UCSD-AML1 (cell line): ENCODE data around the gene CLTC.
A peak's percentile ranks its signal among the peaks of the same experiment; 100 is the strongest.

Experiments used
- DNase-seq: peaks from one replicate; lab custom pipeline; 2025; ENCODE audit not compliant: unreplicated experiment; lab: John Stamatoyannopoulos, UW

CLTC gene

GRCh38 chr17:59678918-59679317 lies 59.2 kb downstream of the CLTC start:
- no peak for DNase-seq

GRCh38 chr17:59680314-59680713 lies 60.6 kb downstream of the CLTC start:
- DNase-seq: no peak

- no peak for DNase-seq
These were observed 63.6 kb downstream of the CLTC start for GRCh38 chr17:59683283-59683682.

DNA sequence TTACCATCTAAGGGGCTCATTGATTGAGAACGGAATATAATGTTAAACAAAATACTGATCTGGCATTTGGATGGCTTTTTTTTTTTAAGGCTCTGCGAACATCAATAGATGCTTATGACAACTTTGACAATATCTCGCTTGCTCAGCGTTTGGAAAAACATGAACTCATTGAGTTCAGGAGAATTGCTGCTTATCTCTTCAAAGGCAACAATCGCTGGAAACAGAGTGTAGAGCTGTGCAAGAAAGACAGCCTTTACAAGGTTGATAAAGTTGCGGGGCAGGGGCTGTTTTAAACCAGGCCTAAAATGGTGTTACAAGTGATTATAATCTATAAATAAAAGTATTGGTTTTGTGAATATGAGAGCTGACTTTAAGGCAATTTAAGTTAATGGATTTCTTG lies 65.3 kb downstream of the CLTC start:
- DNase-seq: no peak

GRCh38 chr17:59688008-59688407 lies 68.3 kb downstream of the CLTC start:
- DNase-seq: no peak

DNA sequence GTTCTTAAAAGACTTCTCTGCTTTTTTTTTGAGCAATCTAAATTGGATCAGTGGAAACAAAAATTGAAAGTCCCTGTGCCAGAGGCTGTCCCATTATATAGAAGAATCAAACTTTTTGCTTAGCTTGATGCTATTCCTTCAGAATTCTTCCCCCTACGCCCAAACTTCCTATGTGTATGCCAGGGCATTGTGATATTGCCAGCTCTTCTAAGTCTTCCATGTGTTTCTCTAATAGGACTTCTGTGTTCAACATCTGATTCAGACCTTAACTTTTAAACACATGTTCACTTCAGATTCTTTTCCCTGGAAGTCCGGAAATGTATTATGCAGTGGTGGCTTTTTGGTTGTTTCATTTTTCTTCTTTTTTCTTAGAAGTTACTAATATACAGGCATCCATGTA lies 68.8 kb downstream of the CLTC start:
- no peak for DNase-seq

GRCh38 chr17:59693582-59693981 lies 73.9 kb downstream of the CLTC start:
- no peak for DNase-seq

DNA sequence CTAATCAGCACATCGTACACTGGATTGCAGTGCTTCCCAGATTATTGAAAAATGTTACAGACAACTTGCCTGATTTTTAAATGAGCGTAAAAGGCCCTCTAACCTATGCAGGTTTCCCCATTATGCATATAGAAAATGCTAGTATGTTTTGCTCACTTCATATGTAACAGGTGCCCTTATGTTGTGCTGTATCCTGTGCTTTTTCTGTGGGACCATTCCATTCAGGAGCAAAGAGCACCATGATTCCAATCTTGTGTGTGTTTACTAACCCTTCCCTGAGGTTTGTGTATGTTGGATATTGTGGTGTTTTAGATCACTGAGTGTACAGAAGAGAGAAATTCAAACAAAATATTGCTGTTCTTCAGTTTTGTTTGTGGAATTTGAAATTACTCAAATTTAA lies 74.6 kb downstream of the CLTC start:
- no peak for DNase-seq

DNA sequence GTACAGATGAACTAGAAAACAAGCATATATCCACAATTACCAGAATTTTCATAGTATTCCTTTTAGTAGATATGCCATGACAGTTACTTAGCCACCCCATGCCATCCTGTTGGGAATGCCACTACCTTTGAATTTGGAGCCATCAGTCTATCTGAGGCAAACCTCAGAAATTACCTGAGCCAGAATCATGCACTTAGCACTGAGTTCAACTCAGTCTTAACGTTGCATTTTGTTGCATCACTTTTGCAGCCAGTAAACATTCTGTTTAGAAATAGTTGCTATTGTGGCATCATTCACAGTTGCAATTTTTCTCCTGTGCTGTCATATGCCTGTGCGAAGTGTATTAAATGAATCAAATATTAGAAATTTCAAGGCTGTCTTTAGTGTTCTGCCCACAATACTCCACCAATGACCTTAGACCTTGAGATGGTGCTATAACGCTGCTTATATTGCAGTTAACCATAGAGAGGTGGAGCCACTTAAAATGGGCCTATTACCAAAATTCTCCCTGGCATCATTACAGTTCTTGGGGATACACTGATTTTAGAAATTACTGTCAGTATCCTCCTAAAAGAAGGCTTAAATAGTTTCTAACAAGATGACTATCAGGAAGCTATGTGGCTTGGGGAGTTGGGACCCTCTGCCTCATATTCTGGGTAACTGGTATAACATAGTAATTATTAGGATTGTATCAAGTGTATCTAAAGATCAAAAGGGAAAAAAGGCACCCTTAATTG lies 76.4 kb downstream of the CLTC start:
- DNase-seq: no peak

GRCh38 chr17:59696682-59697277 lies 77.1 kb downstream of the CLTC start:
- DNase-seq: no peak

- DNase-seq: no peak
These were observed 78.4 kb downstream of the CLTC start for GRCh38 chr17:59698143-59698542.

GRCh38 chr17:59699218-59699617 lies 79.5 kb downstream of the CLTC start:
- no peak for DNase-seq

GRCh38 chr17:59699786-59700185 lies 80.1 kb downstream of the CLTC start:
- no peak for DNase-seq

DNA sequence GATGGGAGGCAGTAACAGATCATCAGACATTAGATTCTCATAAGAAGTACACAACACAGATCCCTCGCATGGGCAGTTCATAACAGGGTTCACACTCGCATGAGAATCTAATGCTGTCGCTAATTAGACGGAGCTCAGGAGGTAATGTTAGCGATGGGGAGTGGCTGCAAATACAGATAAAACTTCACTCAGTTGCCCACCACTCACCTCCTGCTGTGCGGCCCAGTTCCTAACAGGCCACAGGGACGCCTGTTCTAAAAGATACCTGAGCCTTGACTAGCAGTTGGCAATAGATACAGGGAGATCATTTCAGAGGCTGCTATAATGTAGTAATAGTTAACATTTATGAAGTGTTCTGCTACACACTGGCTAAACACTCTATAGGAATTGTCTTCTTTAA lies 82.6 kb downstream of the CLTC start:
- no peak for DNase-seq

DNA sequence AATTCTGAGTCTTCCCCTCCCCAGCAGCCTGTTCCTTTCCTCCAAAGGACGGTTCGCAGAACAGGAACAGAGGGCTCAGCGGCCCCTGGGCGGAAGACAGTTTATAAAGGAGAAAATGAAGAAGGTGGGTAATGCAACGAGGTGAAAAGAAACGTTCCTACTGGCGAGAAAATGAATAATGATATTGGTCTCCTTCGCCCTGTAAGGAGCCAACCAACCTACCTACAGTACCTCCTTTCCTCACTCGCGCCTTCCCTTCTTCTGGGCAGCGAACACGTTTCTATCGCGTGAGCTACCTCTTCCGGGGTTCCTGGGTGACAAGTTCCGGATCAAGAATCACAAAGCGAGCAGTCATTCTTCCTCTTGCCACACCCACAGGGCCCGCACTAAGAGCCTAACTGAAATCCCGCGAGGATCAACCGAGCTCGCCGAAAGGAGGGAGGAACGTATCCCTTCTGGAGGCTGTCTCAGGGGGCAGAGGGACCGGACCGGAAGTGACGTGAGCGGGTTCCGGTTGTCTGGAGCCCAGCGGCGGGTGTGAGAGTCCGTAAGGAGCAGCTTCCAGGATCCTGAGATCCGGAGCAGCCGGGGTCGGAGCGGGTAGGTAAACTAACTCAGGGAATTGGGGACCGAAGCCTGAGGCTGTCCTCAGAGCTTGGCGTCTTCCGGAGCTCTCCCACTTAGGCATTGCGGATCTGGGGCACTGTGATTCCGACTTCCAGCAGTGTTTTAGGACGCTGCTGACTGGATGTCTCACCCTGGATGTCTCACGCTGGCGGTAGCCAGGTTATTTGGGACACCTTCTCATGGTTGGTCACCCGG lies 87.7 kb downstream of the CLTC start, which contains the start of the genes PTRH2 and VMP1:
Gene PTRH2, minus strand, starts transcription at position 282 of the 822 bp plus-strand sequence. CDS start 9,452 bp downstream, outside the sequence.
Gene VMP1, plus strand, starts transcription at position 506 of the 822 bp plus-strand sequence. CDS start 23,793 bp downstream, outside the sequence.
- DNase-seq: peak; percentile 96

DNA sequence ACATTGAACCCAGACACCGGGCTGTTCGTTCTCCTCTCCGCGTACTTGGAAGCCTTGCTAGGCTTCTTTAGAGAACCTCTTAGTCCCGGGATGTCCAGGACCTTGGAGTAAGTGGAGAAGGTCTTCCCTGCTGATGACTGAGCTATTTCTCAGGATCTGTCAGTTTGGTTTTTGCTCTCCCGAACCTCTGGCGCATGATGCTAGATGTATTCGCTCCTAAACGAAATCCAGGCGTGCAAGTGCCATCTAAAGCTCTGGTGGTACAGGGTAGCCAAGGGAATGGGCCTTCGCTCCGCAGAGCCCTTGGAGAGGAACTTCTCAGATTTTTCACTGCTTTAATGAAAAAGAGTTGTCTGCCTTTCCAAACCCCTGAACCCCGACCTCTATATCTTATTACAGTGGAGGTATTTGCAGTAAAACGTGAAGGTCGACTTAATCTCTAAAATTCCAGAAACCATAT lies 88.3 kb downstream of the CLTC start:
- peak; percentile 49 for DNase-seq

- no peak for DNase-seq
These were observed 92.2 kb downstream of the CLTC start for GRCh38 chr17:59711936-59712335.

DNA sequence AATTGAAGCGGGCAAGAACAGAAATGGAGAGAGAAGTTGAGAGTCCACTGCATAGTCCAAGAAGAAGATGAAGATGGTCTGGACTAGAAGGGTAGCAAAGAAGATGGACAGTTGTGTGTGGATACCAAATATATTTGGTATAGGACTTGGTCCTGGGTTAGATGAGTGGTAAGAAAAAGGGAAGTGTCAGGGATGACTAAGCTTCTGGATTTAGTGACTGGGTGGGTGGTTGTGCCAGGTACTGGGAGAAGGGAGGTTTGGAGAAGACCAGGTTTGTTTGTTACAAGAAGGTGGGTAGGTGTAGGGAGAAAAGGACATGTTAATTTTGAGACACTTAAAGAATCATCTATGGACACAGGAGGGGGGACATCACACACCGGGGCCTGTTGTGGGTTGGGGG lies 93.2 kb downstream of the CLTC start:
- no peak for DNase-seq

DNA sequence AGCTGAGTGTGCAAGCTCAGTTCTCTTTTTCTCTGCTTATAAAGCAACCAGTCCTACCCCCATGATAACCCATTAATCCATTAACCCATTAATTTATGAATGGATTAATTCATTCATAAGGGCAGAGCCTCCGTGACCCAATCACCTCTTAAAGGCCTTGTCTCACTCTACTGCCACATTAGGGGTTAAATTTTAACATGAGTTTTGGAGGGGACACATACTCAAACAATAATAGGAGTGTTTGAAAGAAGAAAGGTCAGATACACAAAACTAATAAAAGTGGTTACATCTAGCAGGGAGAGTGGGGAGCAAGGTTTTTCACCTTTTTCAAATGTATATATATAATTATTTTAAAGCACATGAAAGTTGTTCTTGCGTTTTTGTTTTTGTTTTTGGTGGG lies 94.6 kb downstream of the CLTC start:
- no peak for DNase-seq

DNA sequence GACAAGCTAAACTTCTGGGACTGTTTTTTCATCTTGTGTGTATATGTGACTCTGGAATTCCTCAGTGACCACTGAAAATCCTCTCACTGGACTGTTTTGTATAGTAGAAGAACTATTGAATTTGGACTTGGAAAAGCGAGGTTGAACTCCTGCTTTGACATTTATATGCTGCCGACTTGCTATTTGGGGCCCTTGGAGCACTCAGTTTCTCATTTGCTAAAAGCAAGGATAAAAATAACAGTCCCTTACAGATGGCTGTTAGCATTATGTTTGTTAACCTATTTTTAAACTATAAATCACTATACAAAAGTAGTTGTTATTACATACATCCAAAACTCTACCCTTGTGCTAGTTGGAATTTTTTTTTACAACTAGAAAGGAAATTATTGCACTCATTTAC lies 96.7 kb downstream of the CLTC start:
- DNase-seq: no peak

DNA sequence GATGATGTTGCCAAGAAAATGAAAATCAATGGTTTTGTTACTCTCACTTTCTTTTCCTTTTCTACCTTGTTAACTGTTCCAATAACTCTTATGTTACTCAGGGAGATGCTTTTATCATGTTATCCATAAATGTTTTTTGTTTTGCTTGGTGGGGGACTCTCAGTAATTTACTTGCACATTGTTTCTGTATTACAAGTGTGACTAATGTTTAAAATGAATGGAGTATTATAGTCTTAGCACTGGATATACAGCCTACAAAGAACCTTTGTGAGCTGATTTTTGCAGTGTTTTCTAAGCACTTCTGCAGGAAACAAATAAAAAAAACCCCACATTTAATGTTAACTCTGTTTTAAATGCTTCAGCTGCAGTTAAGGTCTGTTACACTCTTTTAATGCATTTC lies 99.8 kb downstream of the CLTC start:
- DNase-seq: no peak

DNA sequence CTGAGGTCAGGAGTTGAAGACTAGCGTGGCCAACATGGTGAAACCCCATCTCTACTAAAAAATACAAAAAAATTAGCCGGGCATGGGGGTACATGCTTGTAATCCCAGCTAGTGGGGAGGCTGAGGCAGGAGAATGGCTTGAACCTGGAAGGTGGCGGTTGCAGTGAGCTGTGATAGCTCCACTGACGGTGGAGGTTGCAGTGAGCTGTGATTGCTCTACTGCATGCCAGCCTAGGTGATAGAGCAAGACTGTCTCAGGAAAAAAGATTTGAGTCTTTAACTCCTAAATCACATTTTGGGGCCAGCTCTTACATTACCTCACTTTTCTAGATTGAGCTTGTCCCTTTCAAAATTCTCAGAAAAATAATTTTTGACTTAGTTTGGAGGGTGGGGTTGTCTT lies 102.9 kb downstream of the CLTC start:
- DNase-seq: no peak
